ENCODE results near the gene MFNG. TPM values are rescaled to one million over a fixed set of nuclear protein-coding genes. Genes with fewer than 3 reads are reported as not detected.

MFNG gene
- polyA plus RNA-seq, 3 donors = 8.5 to 12.4 (median 11.1) TPM

DNA sequence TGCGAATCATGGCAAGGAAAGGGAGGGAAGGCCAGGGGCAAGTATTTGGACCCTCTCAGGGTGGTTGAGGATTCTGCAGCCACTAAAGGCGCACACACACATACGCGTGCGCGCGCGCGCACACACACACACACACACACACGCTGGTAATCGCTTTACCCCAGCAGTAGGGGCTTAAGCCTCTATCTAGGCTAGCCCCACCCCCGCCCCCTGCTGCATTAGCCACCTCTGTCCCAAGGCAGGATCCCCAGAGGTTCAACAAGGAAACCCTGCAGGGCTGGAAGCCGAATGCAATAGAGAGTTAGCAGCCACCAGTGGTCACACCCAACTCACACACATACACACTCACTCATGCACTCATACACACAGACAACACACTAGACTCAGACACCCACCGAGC, 30.3 kb downstream of the MFNG start:
- DNase-seq = no peak

DNA sequence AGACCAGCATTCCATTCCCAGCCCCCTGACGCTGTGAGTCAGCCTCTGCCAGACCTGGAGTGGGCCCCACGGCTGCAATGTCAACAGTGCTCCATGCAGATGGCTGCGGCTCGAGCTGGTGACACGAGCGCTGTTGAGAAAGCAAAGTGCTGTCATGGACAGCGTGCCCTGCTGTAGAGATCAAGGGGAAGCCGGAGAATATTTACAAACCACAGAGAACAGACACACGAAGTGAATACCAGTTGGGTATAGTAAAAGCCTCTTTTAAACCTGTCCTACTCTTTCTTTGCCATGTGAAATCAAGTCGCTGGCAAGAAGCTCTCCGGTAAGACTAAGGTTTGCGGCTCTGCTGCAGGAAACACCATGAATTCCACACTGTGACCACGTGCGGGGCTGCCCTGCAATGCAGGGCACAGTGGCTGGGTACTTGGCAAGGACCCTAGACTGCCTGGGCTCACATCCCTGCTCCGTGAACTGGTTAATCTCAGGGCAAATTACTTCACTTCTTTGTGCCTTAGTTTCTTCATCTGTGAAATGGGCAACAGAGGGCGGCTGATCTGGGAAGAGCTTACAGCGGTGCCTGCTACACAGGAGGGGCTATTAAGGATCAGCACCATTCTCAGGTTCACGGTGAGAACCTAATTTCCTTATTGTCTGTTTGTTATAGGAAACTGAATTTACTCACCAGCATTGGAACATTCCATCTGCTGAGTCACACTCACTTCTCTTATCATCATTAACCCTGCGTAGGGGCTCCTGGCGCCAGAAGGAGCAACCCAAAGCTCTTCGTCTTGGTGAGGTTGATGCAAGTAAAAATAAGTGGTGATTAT, 31.1 kb downstream of the MFNG start:
- DNase-seq = no peak

DNA sequence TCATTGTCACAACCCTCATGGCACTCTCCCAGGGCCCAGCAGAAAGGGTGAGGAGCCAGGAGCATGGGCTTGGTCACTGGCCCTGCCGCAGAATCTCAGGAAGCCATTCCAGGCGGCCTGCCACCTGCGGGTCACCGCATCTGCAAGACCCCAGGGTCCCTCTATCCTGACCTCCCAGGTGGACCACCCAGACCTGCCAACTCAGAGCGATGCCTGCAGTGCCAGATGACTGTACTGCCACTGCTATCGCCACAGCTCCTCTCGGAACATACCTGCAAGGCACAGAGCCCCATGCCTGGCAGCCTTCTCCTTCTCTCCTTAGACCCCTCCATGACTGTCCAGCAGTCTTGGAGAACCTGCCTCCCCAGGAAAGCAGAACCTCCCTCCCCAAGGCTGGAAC, 32.5 kb downstream of the MFNG start:
- no peak for DNase-seq

DNA sequence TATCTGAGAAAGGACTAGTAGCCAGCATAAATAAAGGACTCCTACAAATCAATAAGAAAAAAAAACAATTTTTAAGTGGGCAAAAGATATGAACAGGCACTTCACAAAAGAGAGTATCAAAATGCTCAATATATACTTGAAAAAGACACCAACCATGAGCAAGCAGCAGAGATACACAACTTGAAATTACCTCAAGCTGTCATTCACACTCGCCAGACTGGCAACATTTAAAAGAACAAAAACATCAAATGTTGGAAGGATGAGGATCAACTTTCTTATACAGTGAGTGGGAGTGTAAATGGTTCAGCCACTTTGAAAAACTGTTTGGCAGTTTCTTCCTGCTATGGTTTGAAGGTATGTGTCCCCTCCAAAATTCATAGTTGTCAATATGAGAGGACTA, 35.0 kb downstream of the MFNG start:
- DNase-seq = no peak

DNA sequence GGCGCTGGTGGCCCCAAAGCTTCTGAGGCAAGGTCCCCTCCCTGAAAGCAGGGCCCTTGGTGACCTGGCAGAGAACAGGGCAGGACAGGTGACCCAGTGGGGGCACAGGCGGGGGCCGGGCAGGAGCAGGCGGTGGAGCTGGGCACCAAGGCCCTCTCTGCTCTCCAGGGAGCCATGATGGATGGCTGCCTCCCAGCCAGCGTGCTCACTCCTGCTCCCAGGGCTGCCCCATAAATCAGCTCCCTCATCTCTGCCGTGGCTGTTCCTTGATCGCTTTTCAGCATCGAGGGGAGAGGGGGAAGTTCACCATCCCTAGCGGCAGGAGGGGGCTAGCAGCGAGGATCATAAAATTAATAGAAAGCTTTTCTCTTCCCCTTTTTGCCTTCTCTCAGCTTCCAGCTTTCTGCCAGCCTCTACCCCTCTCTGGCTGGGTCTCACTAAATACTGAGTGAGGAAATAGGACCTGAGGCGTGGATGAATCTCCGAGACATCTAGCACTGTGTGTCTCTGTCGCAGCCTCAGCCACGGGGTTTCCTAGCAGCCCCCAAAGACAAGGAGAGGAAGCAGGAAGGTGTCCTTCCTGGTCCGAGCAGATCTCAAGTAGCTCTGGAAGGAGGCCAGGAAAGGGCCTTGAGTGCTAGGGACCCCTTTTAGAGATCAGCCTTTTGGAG, 36.7 kb downstream of the MFNG start:
- no peak for DNase-seq

DNA sequence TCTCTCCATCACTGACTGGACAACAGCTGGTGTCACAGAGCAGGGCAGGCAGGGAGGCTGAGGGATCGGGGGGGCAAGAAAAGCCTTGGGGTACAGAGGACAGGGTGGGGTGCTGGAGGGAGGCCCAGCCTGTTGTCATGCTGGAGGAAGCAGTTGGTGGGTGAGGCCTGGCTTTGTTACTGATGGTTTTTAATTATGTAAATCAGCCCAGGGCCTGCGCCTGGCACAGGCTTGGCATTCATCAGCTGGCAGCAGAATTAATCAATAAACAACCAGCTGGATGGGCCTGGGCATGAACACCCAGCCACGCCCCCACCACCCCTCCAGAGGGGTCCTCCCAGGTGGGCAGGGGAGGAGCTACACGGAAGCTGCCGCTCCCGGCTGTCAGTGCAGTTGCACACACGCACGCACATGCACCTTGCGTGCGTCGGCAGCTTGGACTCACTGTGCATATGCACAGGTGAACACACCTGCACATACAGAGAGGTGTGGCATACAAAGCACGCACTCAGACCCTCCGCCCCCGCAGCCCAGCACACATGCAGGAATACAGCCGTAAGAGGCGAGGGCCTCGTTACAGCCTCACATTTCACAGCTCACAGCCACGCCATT, 37.6 kb downstream of the MFNG start:
- no peak for DNase-seq

DNA sequence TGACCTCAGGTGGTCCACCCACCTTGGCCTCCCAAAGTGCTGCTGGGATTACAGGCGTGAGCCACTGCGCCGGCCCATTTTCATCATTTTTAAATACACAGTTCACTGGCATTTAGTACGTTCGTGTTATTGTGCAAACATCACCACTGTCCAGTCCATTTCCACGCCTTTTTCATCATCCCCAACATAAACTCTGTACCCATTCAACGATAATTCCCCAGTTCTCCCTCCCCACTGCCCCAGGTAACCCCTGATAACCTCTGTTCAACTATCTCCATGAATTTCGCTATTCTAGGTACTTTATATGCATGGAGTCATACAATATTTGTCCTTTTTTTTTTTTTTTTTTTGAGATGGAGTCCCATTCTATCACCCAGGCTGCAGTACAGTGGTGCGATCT, 40.7 kb downstream of the MFNG start:
- no peak for DNase-seq

DNA sequence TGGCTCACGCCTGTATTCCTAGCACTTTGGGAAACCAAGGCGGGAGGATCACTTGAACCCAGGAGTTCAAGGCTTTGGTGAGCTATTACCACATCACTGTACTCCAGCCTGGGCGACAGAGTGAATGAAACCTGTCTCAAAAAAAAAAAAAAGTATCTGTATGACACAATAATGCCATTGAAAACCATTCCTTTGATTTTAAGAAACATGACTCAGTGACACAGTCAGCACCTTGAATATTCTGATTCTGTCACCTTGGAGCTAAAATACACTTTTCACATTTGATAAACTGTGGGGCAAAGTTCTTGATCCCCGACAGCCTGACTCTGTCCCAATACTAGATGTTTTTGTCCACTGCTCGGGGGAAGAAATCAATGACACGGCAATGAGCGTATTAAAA, 42.2 kb downstream of the MFNG start:
- no peak for DNase-seq

DNA sequence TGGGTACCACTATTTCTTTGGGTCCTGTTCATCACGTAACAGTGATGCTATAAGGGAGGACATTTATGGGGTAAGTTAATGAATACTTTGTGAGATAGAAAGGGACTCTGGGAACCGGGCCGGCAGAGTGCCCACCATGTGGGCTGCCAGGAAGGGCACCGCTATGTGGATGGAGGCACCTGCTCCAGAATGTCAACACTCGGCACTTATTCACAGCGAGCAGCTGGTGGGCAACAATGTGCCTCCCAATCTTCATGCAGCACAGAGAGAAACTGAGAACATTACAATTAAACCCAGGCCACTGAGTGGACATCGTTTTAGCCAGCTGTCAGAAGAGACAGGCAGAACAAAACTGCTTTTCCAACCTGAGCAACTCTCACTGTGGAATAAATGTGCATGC, 43.1 kb downstream of the MFNG start:
- DNase-seq = no peak

DNA sequence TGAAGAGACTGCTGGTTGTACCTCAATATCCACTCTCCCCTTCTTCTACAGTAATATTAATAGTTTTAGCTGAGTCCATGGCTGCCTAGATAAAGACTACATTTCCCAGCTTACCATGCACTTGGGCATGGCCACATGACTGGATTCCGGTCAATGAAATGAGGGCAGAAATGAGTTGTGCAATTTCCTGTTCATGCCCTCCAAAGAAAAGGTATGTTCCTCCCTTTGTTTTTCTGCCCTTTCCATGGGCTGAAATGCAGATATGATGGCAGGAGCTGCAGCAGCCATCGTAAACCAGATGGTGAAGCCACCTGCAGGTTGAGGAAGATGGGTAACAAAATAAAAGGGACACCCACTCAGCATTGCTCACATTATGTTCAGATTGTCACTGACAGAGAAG, 43.6 kb downstream of the MFNG start:
- no peak for DNase-seq

DNA sequence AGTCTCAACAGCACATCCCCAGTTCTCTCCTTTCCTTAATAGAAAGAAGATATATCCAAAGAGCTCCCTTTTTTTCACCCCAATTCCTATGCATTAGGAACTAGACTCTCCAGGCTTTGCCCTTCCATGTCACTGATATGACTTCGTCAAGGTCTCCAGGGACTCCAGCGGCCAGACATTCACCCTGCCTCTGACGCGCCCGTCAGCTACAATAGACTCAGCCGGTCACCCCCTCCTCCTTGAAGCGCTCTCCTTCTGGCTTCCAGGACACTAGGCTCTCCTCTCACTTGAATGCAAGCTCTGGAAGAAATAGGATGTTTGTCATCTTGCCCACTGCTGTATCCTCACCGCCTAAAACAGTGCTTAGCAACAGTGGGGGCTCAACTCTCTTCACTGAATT, 44.0 kb downstream of the MFNG start:
- no peak for DNase-seq

DNA sequence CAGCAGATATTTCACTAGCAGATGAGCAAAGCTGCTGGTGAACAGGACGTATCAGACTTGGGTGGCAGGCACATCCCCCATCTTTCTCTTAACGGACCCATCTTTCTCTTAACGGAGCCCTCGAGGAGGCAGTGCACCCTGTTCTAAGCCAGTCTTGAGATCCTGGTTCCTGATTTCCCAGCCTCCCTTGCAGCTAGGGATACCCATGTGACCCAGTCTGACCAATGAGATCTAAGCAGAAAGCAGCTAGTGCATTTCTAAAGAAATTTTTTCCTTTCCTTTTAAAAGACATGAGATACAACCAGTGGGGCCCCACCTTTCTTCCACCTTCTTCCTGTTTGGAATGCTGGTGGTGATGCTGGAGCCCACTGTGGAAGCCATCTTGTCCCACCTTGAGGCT, 45.3 kb downstream of the MFNG start:
- no peak for DNase-seq

DNA sequence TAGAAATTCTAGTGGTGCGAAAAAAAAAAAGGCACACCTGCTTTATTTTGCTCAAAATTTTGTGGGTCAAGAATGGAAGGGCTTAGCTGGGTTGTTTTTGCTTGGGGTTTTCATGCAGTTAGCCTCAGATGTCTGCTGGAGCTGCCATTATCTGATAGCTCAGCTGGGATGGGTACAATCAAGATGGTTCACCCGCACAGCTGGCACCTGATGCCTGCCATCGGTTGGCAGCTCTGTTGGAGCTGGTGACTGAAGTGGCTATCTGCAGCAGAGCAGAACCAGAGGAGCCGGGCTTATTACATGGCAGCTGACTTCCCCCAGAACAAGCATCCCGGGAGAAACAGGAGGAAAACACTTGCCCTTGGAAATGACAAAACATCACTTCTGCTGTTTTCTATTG, 46.8 kb downstream of the MFNG start:
- DNase-seq = no peak

DNA sequence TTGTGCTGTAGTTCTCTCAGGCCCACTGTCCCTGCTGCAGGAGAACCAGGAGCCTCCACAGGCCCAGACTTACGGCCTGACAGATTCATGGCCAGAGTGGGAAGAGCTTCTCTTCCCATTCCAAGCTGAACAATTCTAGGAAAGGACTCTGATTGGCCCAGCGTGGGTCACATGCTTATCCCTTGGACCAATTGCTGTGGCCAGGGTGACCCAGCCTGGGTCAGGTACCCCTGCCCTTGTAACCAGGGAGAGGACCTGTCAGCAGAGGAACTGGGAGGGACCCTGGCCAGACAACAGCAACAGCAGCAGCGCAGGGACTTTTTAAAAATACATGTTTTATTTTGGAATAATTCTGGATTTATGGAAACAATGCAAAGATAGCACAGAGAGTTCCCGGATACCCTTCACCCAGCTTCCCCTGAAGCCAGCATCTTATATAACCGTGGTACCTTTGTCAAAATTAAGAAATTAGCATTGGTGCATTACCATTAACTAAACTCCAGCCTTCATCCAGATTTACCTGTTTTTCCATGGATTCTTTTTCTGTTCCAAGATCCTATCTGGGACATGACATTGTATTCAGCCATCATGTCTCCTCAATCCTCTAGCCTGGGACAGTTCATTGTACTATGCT, 50.1 kb downstream of the MFNG start:
- DNase-seq = no peak

DNA sequence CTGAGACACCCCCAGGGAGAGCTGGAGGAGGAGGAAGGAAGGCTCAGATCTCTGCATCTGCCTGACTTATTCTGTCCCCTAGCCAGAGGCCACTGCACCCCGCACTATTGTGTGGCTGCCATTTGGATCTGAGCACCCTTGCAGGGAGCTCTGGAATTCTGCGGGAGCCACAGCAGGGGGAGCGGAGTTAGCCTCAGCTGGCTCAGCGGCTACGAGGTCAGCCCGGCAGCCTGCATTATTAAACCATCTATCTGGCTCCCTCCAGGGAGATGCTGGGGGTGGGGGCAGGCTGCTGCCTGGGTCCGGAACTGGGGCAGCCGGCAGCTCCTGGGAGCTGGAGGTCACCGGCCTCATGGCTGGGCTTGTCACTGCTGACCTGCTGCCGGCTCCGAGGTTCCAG, 52.4 kb downstream of the MFNG start:
- no peak for DNase-seq

DNA sequence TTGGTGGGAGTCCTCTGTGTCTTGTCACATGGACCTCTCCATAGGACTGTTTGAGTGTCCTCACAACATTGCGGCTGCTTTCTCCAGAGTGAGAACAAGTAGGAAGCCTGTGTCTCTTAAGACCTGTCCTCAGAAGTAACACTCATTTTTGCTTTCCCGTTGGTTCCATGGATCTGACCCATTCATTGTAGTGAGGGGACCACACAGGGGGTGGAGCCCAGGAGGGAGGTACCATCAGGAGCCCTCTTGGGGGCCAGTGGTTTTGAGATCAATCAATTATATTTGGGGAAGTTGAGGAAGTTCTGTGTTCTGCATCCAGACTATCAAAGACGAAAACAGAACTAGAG, 53.5 kb downstream of the MFNG start:
- no peak for DNase-seq

DNA sequence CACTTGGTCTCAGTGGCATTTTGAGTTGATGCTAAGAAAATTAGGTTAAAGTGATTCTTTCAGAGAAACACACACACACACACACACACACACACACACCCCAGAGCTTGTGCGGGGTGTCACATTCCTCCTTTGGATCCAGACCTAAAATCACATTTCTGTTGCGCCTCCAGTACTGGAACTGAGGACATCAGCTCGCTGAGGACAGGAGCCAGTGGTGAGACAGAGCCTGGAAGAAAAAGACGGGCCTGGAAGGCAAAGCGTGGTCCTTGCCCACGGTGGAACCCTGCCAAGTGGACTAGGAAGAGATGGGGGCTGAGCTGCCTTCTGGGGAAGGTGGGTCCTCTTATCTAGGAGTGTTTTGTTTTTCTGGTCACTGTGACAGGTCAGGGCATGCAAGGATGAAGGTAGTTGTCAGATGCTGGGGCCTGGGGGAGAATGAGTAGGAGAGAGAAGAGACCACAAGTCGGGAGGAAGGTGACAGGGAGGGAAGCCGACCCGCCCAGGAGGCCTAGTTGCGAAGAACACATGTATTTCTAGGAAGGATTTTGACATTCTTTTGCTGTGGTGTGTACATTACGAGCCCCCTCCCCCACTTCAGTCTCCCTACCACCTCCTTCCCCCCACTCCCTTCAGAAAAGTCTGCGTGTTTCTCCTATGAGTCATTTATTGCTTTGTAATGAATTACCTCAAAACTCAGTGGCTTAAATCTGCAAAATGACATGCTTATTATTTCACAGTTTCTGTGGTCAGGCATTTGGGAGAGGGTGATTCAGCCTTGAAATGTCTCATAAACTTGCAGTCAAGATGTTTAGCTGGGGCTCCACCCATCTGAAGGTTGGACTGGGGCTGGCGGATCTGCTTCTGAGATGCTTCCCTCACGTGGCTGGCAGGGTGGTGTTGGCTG, 54.1 kb downstream of the MFNG start:
- DNase-seq = no peak

DNA sequence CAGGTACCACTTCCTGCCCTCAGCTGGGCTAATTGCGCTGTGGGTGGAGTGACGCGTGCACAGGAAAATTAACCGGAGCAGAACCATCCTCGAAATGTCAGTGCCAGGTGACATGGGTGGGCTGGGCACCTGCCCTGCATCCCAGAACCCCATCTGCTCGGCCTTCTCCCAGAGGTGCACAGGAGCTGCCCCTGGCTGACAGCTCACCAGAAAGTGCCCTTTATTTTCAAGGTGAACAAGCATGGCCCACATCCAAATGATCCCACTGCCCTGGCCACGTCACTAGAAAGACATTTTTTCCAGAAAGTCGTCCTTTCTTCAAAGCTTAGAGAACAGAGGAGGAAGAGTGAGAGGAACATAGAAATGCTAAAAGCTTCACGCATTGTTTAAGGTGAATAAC, 54.8 kb downstream of the MFNG start:
- DNase-seq = no peak

DNA sequence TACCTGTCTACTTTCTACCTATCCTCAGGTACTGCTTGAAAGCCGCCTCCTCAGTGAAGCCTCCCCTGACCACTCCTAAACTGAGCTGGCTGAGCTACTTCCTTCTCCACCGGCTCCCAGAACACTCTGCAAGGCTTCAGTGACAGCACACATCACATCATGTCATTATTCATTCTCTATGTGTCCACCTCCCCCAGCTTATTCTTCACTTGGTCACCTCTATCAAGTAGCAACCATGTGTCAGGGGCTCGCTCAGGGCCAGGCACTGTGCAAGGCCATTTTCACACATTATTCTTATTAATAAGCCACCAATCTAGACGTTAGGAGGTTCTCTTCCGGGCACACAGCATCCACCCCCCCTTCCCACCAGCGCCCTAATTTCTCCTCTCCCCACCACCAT, 55.2 kb downstream of the MFNG start:
- DNase-seq = no peak

DNA sequence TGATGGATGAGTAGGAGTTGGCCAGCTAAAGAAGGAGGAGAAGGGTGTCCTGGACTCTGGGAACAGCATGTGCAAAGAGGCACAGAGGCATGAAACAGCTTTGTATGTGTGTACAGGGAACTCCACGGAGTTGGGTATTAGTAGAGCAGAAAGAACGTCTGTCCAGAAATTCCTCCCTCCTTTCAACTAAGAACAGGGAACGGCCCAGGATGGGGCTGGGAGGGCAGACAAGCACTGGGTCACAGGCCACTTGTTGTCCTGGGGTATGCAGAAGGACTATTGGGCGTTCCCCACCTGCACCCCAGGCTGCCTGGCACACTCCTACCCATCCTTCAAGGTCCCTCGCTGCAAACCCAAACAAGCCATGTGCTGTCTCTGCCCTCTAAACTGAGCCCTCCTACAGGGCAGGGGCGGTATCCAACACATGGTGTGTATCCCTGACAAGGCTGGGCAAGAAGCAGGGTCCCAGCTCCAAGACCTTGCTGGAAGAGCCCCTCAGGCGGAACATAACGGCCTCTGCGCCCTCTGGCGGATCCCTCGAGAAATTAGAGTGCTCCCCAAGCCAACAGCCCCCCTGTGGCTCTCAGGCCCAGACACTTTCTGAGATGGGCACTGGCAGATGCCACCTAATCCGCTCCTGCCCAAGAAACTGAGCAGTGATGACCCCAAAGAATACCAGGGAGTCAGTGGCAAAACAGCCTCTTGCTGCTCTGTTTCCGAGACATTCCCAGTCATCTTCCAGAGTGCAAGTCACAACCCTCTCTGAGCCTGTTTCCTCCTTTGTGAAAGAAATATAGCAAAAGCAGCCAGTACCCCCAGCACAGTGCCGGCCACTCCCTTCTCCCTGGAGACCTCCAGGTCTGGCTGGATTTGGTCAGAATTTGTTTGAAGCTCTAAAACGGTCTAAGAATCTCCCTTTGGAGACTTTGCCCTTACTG, 57.3 kb downstream of the MFNG start:
- peak; percentile 68 for DNase-seq

All from renal pelvis (tissue), 4 donors.